Smooth muscle cell (in vitro differentiated cells): ENCODE results near the gene CASD1. TPM values are rescaled to one million over a fixed set of nuclear protein-coding genes. Genes with fewer than 3 reads are reported as not detected.

Experiments
- DNase-seq: peaks from one replicate; lab custom pipeline; 2025; ENCODE audit not compliant: unreplicated experiment; lab: John Stamatoyannopoulos, UW
- H2AFZ ChIP-seq: fragments of 200-600 bp; sonication (generic); 2 replicates; pipeline ENCODE4 v1.6.0; 2016; ENCODE audit warnings: antibody characterized with exemption, low read depth, mild to moderate bottlenecking
- H3F3A ChIP-seq: fragments of 200-600 bp; sonication (generic); 2 replicates; pipeline ENCODE4 v1.6.0; 2017; ENCODE audit warnings: antibody characterized with exemption, low read depth
- H3K27ac ChIP-seq: fragments of 200-600 bp; sonication (generic); 2 replicates; pipeline ENCODE4 v1.5.1; 2016; ENCODE audit warnings: low read depth, mild to moderate bottlenecking
- H3K27me3 ChIP-seq: fragments of 200-600 bp; sonication (generic); 2 replicates; pipeline ENCODE4 v1.6.1; 2016; ENCODE audit warnings: low read depth, mild to moderate bottlenecking
- H3K36me3 ChIP-seq: fragments of 200-600 bp; sonication (generic); 2 replicates; pipeline ENCODE4 v1.5.1; 2016; ENCODE audit warnings: low read depth
- H3K4me1 ChIP-seq: fragments of 200-600 bp; sonication (generic); 2 replicates; pipeline ENCODE4 v1.5.1; 2016; ENCODE audit warnings: low read depth
- H3K4me2 ChIP-seq: fragments of 200-600 bp; sonication (generic); 2 replicates; pipeline ENCODE4 v1.6.0; 2016; ENCODE audit warnings: mild to moderate bottlenecking
- H3K4me3 ChIP-seq: fragments of 200-600 bp; sonication (generic); 2 replicates; pipeline ENCODE4 v1.5.1; 2016; ENCODE audit warnings: mild to moderate bottlenecking
- H3K79me2 ChIP-seq: fragments of 200-600 bp; sonication (generic); 2 replicates; pipeline ENCODE4 v1.6.0; 2016; ENCODE audit warnings: low read depth, mild to moderate bottlenecking
- H3K9ac ChIP-seq: fragments of 200-600 bp; sonication (generic); 2 replicates; pipeline ENCODE4 v1.6.0; 2016; ENCODE audit warnings: low read depth
- H3K9me3 ChIP-seq: fragments of 200-600 bp; sonication (generic); replicated peaks from 2 replicates; pipeline ENCODE4 v1.5.1; 2016; ENCODE audit warnings: low read depth
- H4K20me1 ChIP-seq: fragments of 200-600 bp; sonication (generic); 2 replicates; pipeline ENCODE4 v1.6.0; 2016; ENCODE audit warnings: low read depth
- WGBS: methylation state at CpG from one replicate; pipeline ENCODE4 v1.1.7; 2016; ENCODE audit warnings: low lambda C conversion rate; 5-methylcytosine and 5-hydroxymethylcytosine counted together
- polyA plus RNA-seq: library from polyadenylated mRNA; unstranded; fragments of >200 nt; fragmentation: Nextera tagmentation; extraction: Ambion mirVana; gene quantifications from 2 replicates; pipeline ENCODE4 v1.2.1, GENCODE V29; 2016
- total RNA-seq: library from RNA; depleted of rRNA; stranded (reverse); fragments of >200 nt; gene quantifications from 2 replicates; pipeline ENCODE4 v1.2.3, GENCODE V29; 2014
- TF ChIP-seq, protein P1 (sequence below): fragments of 200-600 bp; sonication (generic); IDR thresholded peaks from 2 replicates; pipeline ENCODE4 v1.5.1; 2017; ENCODE audit warnings: borderline replicate concordance, mild to moderate bottlenecking, antibody characterized with exemption; ENCODE audit not compliant: insufficient read depth, poor library complexity, severe bottlenecking

Gene CASD1
- total and polyA plus RNA-seq, 2 experiments from 2014 or later, result 9.8 to 33.6 TPM

DNA sequence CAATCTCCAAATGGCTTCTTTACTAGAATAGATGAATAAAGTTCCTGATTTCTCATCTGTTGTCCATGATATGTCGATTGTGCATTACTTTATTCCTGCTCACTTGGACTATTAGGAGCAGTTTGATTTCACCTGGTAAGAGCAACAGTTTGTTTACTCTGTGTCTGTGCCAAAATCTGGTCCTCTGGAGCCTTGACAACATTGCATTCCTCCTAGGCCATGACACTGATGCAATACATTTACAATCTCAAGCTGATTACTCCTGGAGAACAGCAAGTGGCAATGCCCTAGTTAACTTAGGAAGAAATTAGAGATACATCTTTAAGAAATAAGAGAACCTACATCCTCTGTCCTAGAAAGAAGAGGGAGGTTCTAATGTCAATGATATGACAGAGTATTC is 74.5 kb downstream of the CASD1 start:
- Histone ChIP-seq H3K4me1 (peaks cover 18% of the 10 kb centered on the region), H3K4me3 (no peak overlapping the region), H2AFZ (no peak overlapping the region), H3K27me3 (no peaks in the 10 kb centered on the region), H3K79me2 (no peaks in the 10 kb centered on the region), H3K36me3 (no peaks in the 10 kb centered on the region), H3K27ac (no peak overlapping the region), H3K9me3 (no peaks in the 10 kb centered on the region), H4K20me1 (no peaks in the 10 kb centered on the region), H3K4me2 (no peak overlapping the region), H3K9ac (no peak overlapping the region), H3F3A (no peaks in the 10 kb centered on the region)
- no peak for DNase-seq
- TF ChIP-seq, protein P1, sequence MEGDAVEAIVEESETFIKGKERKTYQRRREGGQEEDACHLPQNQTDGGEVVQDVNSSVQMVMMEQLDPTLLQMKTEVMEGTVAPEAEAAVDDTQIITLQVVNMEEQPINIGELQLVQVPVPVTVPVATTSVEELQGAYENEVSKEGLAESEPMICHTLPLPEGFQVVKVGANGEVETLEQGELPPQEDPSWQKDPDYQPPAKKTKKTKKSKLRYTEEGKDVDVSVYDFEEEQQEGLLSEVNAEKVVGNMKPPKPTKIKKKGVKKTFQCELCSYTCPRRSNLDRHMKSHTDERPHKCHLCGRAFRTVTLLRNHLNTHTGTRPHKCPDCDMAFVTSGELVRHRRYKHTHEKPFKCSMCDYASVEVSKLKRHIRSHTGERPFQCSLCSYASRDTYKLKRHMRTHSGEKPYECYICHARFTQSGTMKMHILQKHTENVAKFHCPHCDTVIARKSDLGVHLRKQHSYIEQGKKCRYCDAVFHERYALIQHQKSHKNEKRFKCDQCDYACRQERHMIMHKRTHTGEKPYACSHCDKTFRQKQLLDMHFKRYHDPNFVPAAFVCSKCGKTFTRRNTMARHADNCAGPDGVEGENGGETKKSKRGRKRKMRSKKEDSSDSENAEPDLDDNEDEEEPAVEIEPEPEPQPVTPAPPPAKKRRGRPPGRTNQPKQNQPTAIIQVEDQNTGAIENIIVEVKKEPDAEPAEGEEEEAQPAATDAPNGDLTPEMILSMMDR, result no peak
- 100% methylated on average over 1 of the region's 1 CpG for WGBS

DNA sequence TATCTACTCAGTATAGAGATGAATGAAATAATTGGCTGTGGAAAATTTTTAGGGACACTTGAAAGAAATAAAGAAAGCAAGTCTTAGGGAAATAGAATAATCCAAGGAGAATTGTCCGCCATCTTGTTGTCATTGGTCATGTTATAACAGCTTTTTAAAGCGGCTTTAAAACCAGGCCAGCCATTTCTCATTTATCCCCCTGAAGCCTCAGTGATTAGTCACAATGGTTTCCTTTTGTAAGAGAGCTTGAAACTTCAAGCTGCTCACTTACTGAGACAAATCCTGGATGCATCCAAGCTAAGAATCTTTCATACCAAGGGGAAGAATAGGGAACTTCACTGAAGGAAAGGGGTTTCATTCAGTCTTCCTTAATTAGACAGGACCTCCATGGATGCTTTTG is 78.5 kb downstream of the CASD1 start:
- Histone ChIP-seq H3K4me1 (peaks cover 46% of the 10 kb centered on the region), H3K9me3 (no peaks in the 10 kb centered on the region), H3K4me3 (no peak overlapping the region), H3K36me3 (no peaks in the 10 kb centered on the region), H3K27ac (no peak overlapping the region), H3K4me2 (no peak overlapping the region), H3K9ac (no peak overlapping the region), H3K79me2 (no peaks in the 10 kb centered on the region), H4K20me1 (no peaks in the 10 kb centered on the region), H3K27me3 (no peaks in the 10 kb centered on the region), H2AFZ (no peak overlapping the region), H3F3A (no peaks in the 10 kb centered on the region)
- DNase-seq, result no peak
- TF ChIP-seq, protein P1, result no peak
- 82% methylated on average over 2 of the region's 2 CpGs for WGBS

DNA sequence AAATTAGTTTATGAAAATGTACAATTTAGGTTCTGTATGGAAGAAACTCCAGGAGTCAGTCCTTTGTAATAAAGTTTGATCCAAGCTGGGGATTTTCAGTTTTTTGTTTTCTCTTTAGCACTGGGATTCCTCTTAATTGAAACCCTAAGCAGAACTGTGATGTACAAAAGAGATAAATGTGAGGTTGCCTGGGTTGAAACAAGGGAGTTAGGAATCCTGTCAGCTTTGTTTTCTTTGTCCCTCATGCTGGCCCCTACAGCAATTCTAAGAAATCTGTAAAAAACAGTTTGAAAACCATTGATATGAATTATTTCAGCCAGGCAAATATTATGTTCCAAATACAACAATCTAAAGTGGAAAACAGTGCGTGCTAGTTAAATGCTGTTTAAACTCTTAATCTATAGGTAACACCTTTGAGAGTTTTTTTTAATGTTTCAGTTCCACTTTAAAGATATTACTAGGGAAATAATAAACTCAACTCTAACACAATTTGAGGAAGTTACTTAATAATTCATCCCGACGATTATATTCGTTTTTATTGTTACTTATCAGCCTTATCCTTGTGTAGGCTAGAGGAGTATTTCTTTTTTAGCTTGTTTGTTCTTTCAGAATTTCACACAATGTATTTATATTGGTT is 81.0 kb downstream of the CASD1 start:
- Histone ChIP-seq H2AFZ (no peak overlapping the region), H3F3A (no peaks in the 10 kb centered on the region), H3K27me3 (no peaks in the 10 kb centered on the region), H3K79me2 (no peaks in the 10 kb centered on the region), H3K4me1 (peaks cover 46% of the 10 kb centered on the region), H3K4me2 (no peak overlapping the region), H4K20me1 (no peaks in the 10 kb centered on the region), H3K27ac (no peak overlapping the region), H3K9me3 (no peaks in the 10 kb centered on the region), H3K9ac (no peak overlapping the region), H3K36me3 (no peaks in the 10 kb centered on the region), H3K4me3 (no peak overlapping the region)
- TF ChIP-seq, protein P1, result no peak
- WGBS, result 98% methylated on average over 4 of the region's 4 CpGs
- no peak for DNase-seq

DNA sequence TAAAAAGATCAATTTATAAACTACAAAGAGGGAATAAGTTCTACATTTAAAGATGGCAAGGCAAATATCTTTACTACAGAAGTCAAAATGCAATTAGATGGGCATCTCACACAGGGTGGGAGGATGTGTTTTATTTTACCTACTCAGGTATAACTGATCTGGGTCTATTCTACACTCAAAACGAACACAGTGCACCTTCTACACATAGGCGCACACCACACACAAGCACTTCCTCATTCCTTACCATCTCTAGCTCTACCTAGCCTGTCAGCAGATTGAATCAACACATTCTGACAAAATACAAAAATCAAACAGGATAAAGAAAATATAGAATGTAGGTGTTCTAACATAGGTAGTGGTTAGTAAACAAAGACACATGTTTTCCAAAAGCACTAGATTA is 81.6 kb downstream of the CASD1 start:
- Histone ChIP-seq H3K79me2 (no peaks in the 10 kb centered on the region), H4K20me1 (no peaks in the 10 kb centered on the region), H3F3A (no peaks in the 10 kb centered on the region), H3K4me2 (no peak overlapping the region), H3K27me3 (no peaks in the 10 kb centered on the region), H2AFZ (no peak overlapping the region), H3K4me3 (no peak overlapping the region), H3K36me3 (no peaks in the 10 kb centered on the region), H3K4me1 (peaks cover 46% of the 10 kb centered on the region), H3K9ac (no peak overlapping the region), H3K27ac (no peak overlapping the region), H3K9me3 (no peaks in the 10 kb centered on the region)
- no peak for DNase-seq
- WGBS, result 91% methylated on average over 2 of the region's 2 CpGs
- TF ChIP-seq, protein P1, result no peak
